HG03378 (cell line): ENCODE measurements around the gene CERKL.
"Not testable (repeated sequence)": the region's sequence is repeated elsewhere in the genome, so short reads cannot be mapped to it uniquely, and the experiment has no call there.

Experiments
- ATAC-seq: cut with Tn5 transposase; IDR thresholded peaks from one replicate; pipeline ENCODE4 v1.9.1; 2021; ENCODE audit warnings: mild to moderate bottlenecking, moderate library complexity; ENCODE audit not compliant: unreplicated experiment

The CERKL gene, protein sequence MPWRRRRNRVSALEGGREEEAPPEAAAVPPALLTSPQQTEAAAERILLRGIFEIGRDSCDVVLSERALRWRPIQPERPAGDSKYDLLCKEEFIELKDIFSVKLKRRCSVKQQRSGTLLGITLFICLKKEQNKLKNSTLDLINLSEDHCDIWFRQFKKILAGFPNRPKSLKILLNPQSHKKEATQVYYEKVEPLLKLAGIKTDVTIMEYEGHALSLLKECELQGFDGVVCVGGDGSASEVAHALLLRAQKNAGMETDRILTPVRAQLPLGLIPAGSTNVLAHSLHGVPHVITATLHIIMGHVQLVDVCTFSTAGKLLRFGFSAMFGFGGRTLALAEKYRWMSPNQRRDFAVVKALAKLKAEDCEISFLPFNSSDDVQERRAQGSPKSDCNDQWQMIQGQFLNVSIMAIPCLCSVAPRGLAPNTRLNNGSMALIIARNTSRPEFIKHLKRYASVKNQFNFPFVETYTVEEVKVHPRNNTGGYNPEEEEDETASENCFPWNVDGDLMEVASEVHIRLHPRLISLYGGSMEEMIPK

DNA sequence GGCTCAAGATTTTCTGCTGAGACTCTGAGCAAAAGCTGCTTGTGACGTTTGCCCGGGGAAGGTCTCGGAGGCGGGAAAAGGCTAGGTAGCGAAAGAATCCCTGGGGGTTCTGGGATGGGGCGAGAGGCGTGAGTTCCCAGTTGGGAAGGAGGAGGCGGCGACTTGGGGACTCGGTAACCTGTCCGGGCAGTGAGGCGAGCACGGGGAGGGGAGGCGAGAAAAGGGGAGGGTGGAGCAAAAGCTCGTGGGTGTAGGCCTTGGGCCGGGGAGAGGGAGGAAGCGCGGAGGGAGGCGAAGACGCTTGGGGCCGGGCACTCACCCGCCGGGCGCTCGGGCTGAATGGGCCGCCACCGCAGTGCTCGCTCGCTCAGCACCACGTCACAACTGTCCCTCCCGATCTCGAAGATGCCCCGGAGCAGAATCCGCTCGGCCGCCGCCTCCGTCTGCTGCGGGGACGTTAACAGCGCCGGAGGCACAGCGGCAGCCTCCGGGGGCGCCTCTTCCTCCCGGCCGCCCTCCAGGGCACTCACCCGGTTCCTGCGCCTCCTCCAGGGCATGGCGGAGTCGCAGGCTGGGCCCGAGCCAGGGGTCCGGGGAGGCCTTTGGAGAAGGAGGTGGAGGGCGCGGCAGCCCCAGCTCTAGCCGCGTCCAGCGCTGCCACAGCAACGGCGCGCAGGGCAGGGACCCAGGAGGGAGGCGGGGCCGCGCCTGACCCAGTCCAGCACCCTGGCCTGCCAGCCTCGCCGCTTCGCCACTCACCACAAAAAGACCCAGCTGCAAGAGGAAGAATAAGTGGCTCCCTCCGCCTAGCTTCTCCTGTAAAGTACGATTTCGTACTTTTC is at the start of gene CERKL:
TSS of gene CERKL (minus strand) at position 656 of the 842 bp plus-strand sequence. CDS start at position 557, 99 bp downstream.
- peak; percentile 70 for ATAC-seq

DNA sequence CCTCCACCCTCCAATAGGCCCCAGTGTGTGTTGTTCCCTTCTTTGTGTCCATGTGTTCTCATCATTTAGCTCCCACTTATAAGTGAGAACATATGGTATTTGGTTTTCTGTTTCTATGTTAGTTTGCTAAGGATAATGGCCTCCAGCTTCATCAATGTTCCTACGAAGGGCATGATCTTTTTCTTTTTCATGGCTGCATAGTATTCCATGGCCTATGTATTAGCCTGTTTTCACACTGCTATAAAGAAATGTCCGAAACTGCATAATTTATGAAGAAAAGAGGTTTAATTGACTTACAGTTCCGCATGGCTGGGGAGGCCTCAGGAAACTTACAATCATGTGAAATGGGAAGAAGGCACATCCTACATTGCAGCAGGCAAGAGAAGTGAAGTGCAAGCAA is 45.6 kb upstream of the CERKL start:
- not testable (repeated sequence) for ATAC-seq

DNA sequence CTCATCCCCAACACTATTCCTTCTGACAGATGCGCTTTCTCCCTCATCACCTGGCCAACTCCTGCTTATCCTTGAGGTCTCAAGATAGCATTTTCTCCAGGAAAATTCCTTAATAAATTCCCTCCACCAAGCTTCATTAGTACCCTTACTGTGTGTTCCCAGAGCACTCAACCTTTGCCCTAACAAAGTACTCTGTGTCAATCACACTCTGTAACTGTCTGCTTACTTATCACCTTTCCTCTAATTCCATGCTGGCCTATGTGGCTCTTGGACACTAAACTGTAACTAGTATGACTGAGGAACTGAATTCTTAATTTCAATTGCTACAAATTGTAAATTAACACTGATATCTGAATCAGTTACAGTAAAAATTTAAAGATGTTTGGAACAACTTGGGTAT is 41.3 kb upstream of the CERKL start:
- no peak for ATAC-seq

DNA sequence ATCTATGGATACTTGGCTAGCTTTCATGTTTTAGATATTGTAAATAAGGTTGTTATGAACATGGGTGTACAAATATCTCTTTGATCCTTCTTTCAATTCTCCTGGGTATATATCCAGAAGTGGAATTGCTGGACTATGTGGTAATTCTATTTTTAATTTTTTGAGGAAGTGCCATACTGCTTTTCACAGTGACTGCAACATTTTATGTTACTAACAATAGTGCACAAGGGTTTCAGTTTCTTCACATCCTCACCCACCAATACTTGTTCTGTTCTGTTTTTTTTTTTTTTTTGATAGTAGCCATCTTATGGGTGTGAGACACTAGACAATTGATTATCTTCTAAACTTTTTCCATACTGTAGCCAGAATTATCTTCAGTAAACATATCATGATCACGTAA is 40.7 kb upstream of the CERKL start:
- ATAC-seq, result no peak

DNA sequence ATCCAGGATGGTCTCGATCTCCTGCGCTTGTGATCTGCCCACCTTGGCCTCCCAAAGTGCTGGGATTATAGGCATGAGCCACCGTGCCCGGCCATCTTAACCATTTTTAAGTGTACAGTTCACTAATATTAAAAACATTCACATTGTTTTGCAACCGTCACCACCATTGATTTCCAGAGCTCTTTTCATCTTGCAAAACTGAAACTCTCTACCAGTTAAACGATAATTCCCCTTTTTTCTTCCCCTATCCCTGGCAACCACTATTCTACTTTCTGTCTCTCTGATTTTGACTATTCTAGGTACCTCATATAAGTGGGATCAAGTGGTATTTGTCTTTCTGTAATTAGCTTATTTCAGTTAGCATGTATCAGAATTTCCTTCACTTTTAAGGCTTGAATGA is 40.2 kb upstream of the CERKL start:
- ATAC-seq, result no peak

DNA sequence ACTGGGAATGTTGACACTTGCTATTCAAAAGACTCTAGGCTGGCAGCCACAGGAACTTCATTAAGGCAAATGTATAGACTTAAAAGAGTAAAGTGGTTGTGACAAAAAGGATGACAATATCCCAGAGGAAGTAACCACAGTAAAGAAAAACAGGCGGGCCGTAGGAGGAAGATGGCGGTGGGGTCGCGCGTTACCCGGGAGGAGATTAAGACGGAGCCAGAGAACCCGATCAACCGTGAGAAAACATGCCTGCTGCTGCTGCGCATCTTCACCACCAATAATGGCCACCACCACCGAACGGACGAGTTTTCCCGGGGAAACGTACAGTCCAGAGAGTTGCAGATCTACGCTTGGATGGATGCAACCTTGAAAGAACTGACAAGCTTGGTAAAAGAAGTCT is 37.4 kb upstream of the CERKL start:
- ATAC-seq, result no peak

DNA sequence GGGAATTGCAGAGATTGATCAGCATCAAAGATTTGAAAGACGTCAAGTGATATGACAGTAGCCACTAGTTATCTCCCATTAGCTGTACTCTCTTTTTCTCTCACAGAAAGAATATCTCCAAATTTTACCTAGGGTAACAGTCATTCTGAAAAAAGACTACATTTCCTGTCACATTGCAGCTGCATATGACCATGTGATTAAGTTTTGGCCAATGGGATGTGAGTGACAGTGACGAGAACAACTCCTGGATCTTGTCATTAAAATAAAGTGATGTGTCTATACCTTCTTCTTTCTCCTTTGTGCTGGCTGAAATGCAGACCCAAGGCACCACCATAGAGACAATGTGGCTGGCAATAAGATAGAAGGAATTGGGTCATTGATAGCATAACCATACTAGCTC is 34.0 kb upstream of the CERKL start:
- ATAC-seq, result no peak

DNA sequence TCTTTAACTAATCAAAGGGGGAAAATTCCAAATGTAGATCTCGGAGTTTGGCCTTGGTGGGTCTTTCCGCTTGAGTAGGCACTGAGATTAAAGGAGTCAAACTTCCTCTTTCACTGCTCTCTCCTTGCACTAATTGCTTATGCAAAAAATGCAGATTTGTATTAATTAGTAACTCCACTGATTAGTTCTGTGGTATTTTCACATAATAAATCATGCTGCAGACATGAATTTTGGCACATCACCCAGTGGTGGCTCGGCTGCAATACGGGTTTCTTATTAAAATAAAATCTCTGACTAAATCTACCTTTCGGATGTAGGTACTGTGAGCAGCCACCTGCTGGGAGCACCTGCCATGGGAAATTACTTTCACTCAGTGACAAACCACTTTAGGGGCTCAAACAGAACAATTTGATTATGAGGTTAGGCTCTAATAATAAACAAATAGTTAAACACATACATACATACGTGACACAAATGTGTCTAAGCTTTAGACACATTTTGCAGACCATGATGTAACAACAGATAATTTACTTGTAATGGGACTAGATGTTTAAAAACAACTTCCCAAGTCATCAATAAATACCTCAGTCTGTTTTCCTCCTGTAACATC is 29.8 kb upstream of the CERKL start:
- ATAC-seq, result no peak

DNA sequence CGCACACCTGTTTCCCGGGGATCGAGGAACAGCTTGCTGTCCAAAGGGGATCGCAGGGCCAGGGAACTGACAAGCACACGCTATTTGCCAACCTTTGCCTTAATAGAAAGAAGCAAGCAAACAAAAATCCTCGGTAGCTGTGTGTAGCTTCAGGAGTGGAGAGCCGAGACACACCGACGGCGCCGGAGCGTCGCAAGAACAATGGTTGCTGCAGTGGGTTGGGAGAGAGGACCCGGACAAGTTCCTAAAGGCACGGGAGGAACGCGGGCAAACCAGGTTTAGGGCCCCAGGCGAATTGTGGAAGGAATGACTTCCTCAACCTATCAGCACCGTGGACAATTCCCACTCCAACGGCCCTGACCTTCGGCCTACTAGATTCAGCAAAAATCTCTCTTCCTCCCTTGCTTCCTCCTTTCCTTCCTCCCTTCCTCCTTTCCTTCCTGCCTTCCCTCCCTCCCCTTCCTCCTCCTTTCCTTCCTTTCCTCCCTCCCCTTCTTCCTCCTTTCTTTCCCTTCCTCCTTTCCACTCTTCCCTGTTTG is 28.3 kb upstream of the CERKL start:
- ATAC-seq, result no peak

DNA sequence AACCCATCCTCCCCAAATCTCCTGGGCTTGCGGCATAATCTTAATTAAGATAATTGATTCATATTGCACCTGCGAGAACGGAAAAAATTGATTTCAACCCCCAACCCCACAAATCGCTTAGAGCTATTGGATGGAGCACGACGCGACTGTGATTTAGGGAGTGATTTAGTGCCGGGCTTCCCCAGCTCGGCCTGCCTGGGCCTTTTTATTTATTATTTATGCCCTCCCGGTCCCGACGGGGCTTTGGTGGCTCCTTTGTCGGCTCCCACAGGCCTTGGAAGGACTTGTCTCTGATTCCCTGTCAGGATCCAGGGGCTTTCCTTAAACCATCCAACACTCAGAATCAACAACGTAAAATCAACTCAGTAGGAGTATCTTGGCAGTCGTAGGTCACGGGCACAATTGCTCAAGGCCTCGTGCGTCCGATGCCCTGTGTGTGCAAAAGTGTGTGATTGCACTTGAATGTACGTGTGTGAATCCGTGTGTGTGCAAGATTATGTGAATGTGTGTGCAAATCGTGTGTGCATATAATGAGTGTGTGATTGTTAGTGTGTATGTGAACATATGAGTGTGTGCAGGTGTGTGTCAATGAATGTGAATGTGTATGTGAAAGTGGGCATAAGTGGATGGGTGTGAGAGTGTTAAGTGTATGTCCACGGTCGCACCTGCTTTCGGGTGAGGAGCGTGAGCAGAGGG is 27.7 kb upstream of the CERKL start:
- no peak for ATAC-seq

DNA sequence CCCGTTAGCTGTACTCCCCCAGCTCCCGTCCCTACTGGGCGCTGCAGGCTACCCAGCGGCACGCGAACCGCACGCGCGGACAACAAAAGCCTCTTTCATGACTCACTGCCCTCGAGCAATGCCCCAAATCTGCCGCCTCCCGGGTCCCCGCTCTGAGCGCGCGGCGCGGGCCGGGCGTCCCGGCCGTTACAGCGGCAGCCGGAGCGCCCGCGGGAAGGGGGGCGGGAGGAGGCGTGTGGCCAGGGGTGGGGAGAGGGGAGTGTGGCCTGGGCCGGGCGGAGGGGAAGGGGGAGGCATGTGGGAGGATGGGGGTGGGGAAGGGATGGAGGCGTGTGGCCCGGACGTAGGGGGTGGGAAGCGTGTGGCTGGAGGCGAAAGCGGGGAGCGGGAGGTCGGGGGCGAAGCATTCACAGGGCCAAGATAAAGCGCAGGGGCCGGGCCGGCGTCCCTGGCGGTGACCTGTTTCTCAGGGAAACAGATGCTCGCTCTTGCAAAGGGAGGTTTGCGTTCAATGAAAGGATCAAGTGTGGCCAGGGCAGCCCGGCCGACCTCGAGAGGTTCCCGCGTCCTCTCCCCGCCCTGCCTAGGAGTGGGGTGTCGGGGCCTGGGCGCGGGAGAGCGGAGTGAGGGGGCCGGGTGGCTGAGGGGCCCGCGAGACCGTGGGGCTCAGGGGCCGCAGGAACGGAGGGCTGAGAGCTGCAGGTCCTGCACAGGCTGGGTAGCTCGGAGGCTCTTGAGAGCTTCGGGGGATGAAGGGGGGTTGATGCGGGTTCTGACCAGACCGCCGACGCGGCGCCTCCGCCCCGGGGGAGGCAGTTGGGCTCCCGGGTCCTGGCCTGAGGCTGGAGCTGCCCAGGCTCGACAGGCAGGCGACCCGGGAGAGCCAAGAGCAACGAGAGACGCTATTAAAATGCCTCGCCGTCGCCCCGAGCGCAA is 26.9 kb upstream of the CERKL start:
- no peak for ATAC-seq

DNA sequence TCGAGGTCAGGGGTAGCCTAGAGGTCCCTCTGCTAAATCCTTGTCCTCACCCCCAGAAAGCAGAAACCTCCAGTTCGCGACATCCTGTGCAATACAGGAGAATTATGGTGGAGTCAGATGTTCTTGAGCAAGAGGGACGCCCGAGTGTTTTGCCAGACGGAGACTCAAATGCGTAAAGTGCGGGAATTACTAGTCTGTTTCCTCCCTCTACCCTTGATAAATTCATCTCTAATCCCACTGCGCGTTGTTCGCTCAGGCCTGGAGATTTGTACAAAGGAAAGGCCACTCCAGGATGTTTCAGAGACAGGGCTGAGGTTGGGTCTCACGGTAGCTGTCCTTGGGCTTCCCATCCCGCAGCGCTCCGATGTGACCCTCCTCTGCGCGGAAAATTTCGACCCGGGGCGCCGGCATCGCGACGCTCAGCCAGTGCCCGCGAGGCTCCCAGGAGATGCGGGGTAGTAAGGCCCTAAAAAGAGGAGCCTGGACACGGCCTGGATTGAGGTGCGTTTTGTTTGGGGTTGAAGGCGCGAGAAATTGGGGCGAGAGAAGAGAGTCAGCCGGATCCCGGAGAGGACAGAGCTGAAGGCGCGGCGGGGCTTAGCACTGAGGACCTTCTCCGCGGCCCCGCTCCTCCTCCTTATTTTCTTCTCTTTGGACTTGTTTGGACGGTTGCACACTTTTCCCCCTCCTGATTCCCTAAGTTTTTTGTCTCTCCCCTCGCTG is 26.1 kb upstream of the CERKL start:
- ATAC-seq, result no peak

DNA sequence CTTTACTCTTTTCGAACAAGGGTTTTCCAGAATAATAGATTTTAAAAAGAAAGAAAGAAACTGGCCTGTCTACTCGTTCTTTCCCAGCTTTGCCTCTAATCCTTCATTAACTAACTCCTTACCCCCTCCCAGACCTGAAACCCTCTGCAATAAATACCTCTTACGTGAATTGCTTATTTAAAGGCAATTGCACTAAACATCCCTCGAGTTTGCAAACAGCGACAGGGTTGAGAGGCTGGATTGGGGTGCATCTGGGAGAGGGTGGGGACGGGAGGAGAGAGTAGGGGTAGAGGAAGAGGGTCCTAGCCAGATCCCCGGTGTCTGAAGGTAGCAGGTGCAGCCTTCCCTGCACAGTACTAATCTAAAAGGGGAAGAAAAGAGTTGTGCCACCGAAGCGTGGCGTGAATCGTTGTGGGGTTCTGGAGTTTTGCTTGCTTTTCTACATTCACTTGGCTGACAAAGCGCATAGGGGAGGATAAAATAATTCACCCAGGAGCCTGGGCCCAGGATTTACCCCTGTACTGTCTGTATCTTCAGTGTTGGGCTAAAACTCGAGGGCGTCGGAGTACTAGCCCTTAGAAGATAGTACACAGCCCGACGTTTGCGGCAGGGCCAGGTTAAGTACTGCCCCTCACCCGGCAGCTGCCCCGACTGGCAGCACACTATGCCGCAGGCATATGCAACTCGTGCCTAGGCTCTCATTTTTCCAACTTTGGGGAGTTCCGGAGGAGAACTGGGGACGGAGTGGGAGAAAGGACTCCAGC is 25.3 kb upstream of the CERKL start:
- no peak for ATAC-seq

DNA sequence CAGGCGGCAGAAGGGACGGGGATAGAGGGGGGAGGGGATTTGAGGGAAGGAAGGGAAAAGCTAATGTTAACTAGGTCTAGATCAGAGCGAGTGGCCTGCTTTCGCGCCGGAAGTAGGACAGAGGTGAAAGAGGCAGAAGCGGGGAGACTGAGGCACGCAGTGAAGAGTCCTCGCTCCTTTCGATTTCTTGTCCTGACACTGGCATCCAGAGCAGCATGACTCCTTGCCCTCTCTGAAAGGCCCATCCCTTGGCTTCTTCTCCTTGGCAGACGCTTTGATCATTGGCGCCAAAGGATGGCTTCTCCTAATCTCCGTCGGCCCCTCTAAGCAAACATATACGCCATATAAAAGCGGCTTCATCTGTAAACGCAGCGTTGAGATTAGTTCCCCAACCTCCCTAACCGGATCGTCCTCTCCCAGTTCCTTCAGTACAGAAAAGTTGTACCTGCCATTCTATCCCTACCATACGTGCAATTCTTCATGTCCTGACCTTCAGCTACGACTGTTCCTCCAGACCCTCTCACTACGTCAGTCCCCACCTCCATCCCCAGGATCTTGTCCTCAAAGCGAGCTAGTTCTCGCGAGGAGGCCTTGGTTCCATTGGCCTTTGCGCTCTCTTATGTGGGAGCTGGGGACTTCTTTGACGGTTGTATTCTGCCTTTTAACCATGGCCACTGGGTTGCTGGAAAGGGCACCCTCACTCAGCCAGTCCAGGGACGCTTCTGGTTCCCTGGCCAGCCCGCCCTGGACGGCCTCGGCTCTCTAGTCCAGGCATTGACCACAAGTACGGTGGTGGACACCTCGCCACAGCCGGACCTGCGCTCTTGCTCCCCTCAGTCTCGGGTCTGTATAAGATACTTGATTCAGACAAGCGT is 24.3 kb upstream of the CERKL start:
- ATAC-seq, result no peak

DNA sequence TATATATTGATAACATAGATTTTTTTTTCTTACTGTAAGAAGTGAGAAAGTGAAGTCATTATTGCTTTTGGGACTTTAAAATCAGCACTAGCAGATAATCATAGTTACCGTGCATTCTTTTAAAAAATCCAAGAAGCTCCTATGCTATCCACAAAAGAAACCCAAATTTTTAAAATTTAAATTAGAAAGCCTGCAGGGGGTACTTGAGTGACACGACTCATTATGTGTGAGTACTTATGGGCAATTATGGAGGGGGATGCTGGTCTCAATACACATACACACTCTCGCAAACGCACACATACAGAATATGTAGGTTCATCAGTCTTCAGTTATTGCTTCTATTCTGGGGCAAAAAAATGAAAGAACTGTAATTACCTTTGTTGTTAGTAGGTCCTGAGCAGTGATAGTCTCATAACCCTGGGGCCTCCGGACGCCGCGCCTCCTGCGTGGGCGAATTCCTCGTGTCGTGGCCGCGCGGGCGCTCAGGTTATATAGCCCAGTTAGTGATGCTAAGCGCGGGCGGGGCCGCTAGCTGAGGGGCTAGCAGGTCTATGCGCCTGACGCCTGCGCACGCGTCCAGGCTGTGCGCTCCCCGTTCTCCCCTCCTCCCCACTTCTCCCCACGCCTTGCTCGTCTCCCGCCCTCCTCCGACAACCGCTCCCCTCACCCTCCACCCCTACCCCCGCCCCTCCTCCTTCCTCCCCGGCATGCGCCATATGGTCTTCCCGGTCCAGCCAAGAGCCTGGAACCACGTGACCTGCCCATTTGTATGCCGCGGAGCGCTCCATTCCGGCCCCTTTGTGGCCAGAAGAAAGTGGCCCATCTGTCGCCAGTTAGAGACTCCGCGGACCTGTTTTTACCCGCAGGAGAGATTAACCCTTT is 23.4 kb upstream of the CERKL start, which contains the start of gene NEUROD1:
TSS of gene NEUROD1 (minus strand) at position 463 of the 882 bp plus-strand sequence. CDS start 1,657 bp downstream, outside the sequence.
- no peak for ATAC-seq

DNA sequence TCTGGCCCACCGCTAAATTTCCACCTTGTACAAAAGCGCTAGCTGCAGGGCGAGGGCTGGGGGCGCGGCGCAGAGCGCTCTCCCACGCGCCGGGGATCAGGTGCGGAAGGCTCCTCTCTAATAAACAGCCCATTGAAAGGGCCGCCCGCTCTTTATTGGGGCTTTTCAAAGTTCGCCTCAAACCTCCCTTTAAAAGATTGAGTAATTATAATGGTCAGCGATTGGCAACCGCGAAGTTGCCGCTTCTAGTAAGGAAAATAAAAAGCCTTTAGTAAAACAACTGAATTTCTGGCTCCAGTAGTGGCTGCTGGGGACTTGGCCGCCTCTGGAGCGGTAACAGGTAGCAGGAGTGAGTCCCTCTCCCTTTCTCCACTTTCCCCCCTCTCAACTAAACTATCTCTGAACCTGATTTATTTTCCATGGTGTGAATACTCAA is 22.7 kb upstream of the CERKL start:
- no peak for ATAC-seq
